HepG2 (cell line): ENCODE results near the gene CDC37. TPM values are rescaled to one million over a fixed set of nuclear protein-coding genes. Genes with fewer than 3 reads are reported as not detected.

Source experiments
- ATF2 ChIP-seq: sonication (generic); formaldehyde crosslinking; IDR thresholded peaks from 2 replicates; pipeline ENCODE4 v1.4.0; 2020; ENCODE audit warnings: missing genetic modification reagents
- HMGXB4 ChIP-seq, 2 experiments: sonication (generic) in 1 of 2; formaldehyde crosslinking in 1 of 2; IDR thresholded peaks; 2 replicates each; pipeline versions ENCODE4 v1.4.0 to v1.6.1; 2018 to 2020; ENCODE audit warnings: missing genetic modification reagents in 2 of 2, borderline replicate concordance in 1 of 2, low read depth in 1 of 2, mild to moderate bottlenecking in 1 of 2, missing biosample characterization in 1 of 2
- PBX3 ChIP-seq: sonication (generic); formaldehyde crosslinking; IDR thresholded peaks from 2 replicates; pipeline ENCODE4 v1.8.1; 2023; ENCODE audit warnings: missing genetic modification reagents, inconsistent platforms, borderline replicate concordance
- SMC3 ChIP-seq: IDR thresholded peaks from 2 replicates; pipeline ENCODE4 v1.6.1; 2011; ENCODE audit warnings: low read length, improper control_type of control experiment
- ZSCAN29 ChIP-seq: sonication (generic); formaldehyde crosslinking; conservative IDR thresholded peaks from 2 replicates; pipeline ENCODE4 v1.4.0; 2020; ENCODE audit warnings: mild to moderate bottlenecking, missing genetic modification reagents
- polyA plus RNA-seq, 8 experiments: library from polyadenylated mRNA; depleted of rRNA in 3 of 8; stranded (reverse) in 7 of 8; unstranded in 1 of 8; fragments of >200 nt; fragmentation: Illumina TruSeq in 4 of 8; extraction: Trizol in 4 of 8; gene quantifications; 2 replicates each; pipeline versions ENCODE4 v1.2.1 to v1.2.3, GENCODE V29; 2011 to 2016; ENCODE audit warnings: low read depth in 4 of 8, missing spikeins in 1 of 8, mixed read lengths in 1 of 8; ENCODE audit not compliant: insufficient read depth in 1 of 8
- total RNA-seq, 5 experiments: library from RNA; depleted of rRNA; stranded (reverse); fragments of >200 nt; fragmentation: Illumina TruSeq; extraction: Trizol; gene quantifications; 2 replicates each; pipeline ENCODE4 v1.2.3, GENCODE V29; 2016; ENCODE audit warnings: low read depth in 1 of 5
- TF ChIP-seq, protein P1 (sequence below): sonication (generic); formaldehyde crosslinking; IDR thresholded peaks from 2 replicates; pipeline ENCODE4 v1.4.0; 2020; ENCODE audit warnings: missing genetic modification reagents
- TF ChIP-seq, protein P2 (sequence below): sonication (generic); formaldehyde crosslinking; IDR thresholded peaks from 2 replicates; pipeline ENCODE4 v1.9.0; 2021; ENCODE audit warnings: missing genetic modification reagents, borderline replicate concordance
- TF ChIP-seq, protein P3 (sequence below): sonication (generic); formaldehyde crosslinking; IDR thresholded peaks from 2 replicates; pipeline ENCODE4 v1.4.0; 2020; ENCODE audit warnings: mild to moderate bottlenecking, missing genetic modification reagents

CDC37 gene
- total and polyA plus RNA-seq, 2 of the 13 experiments (the other 11 are each of a cell fraction or from before 2014, with no cell fraction given) = 158 to 177 TPM

- TF ChIP-seq PBX3 (CRISPR knock-in tag) (no peak), ATF2 (no peak; the same call in 1 of the 2 replicates), SMC3 (no peak), HMGXB4 (CRISPR knock-in tag; IDR thresholded peaks at IDR 0.05; ENCODE audit: borderline replicate concordance in 1 of 2, low read depth in 1 of 2) (peak; percentile 70 to 88), ZSCAN29 (CRISPR knock-in tag) (no peak; the same call in 1 of the 2 replicates)
- TF ChIP-seq, protein P1, sequence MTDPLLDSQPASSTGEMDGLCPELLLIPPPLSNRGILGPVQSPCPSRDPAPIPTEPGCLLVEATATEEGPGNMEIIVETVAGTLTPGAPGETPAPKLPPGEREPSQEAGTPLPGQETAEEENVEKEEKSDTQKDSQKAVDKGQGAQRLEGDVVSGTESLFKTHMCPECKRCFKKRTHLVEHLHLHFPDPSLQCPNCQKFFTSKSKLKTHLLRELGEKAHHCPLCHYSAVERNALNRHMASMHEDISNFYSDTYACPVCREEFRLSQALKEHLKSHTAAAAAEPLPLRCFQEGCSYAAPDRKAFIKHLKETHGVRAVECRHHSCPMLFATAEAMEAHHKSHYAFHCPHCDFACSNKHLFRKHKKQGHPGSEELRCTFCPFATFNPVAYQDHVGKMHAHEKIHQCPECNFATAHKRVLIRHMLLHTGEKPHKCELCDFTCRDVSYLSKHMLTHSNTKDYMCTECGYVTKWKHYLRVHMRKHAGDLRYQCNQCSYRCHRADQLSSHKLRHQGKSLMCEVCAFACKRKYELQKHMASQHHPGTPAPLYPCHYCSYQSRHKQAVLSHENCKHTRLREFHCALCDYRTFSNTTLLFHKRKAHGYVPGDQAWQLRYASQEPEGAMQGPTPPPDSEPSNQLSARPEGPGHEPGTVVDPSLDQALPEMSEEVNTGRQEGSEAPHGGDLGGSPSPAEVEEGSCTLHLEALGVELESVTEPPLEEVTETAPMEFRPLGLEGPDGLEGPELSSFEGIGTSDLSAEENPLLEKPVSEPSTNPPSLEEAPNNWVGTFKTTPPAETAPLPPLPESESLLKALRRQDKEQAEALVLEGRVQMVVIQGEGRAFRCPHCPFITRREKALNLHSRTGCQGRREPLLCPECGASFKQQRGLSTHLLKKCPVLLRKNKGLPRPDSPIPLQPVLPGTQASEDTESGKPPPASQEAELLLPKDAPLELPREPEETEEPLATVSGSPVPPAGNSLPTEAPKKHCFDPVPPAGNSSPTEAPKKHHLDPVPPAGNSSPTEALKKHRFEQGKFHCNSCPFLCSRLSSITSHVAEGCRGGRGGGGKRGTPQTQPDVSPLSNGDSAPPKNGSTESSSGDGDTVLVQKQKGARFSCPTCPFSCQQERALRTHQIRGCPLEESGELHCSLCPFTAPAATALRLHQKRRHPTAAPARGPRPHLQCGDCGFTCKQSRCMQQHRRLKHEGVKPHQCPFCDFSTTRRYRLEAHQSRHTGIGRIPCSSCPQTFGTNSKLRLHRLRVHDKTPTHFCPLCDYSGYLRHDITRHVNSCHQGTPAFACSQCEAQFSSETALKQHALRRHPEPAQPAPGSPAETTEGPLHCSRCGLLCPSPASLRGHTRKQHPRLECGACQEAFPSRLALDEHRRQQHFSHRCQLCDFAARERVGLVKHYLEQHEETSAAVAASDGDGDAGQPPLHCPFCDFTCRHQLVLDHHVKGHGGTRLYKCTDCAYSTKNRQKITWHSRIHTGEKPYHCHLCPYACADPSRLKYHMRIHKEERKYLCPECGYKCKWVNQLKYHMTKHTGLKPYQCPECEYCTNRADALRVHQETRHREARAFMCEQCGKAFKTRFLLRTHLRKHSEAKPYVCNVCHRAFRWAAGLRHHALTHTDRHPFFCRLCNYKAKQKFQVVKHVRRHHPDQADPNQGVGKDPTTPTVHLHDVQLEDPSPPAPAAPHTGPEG = 0 out of 2 replicates have a peak, but pooled peaks have one; percentile 23
- TF ChIP-seq, protein P2, sequence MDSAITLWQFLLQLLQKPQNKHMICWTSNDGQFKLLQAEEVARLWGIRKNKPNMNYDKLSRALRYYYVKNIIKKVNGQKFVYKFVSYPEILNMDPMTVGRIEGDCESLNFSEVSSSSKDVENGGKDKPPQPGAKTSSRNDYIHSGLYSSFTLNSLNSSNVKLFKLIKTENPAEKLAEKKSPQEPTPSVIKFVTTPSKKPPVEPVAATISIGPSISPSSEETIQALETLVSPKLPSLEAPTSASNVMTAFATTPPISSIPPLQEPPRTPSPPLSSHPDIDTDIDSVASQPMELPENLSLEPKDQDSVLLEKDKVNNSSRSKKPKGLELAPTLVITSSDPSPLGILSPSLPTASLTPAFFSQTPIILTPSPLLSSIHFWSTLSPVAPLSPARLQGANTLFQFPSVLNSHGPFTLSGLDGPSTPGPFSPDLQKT (CRISPR knock-in tag) = no peak
- TF ChIP-seq, protein P3, sequence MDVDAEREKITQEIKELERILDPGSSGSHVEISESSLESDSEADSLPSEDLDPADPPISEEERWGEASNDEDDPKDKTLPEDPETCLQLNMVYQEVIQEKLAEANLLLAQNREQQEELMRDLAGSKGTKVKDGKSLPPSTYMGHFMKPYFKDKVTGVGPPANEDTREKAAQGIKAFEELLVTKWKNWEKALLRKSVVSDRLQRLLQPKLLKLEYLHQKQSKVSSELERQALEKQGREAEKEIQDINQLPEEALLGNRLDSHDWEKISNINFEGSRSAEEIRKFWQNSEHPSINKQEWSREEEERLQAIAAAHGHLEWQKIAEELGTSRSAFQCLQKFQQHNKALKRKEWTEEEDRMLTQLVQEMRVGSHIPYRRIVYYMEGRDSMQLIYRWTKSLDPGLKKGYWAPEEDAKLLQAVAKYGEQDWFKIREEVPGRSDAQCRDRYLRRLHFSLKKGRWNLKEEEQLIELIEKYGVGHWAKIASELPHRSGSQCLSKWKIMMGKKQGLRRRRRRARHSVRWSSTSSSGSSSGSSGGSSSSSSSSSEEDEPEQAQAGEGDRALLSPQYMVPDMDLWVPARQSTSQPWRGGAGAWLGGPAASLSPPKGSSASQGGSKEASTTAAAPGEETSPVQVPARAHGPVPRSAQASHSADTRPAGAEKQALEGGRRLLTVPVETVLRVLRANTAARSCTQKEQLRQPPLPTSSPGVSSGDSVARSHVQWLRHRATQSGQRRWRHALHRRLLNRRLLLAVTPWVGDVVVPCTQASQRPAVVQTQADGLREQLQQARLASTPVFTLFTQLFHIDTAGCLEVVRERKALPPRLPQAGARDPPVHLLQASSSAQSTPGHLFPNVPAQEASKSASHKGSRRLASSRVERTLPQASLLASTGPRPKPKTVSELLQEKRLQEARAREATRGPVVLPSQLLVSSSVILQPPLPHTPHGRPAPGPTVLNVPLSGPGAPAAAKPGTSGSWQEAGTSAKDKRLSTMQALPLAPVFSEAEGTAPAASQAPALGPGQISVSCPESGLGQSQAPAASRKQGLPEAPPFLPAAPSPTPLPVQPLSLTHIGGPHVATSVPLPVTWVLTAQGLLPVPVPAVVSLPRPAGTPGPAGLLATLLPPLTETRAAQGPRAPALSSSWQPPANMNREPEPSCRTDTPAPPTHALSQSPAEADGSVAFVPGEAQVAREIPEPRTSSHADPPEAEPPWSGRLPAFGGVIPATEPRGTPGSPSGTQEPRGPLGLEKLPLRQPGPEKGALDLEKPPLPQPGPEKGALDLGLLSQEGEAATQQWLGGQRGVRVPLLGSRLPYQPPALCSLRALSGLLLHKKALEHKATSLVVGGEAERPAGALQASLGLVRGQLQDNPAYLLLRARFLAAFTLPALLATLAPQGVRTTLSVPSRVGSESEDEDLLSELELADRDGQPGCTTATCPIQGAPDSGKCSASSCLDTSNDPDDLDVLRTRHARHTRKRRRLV (CRISPR knock-in tag) = no peak
These were observed 22.8 kb downstream of the CDC37 start, which contains the start of gene TYK2 (continued) for GRCh38 chr19:10380313-10381102.
